Natural killer cell (primary cell): ENCODE data around the gene PKP3. TPM values are rescaled to one million over a fixed set of nuclear protein-coding genes. Genes with fewer than 3 reads are reported as not detected.
"Not testable (repeated sequence)": the region's sequence is repeated elsewhere in the genome, so short reads cannot be mapped to it uniquely, and the experiment has no call there.

Experiments used
- ATAC-seq, 3 donors: fragments of 150-1000 bp in 2 of 3; fragments of 200-7000 bp in 1 of 3; cut with Tn5 transposase; 1 replicate in 1 of 3; 2 replicates in 2 of 3; pipeline ENCODE4 v1.10.0; 2021; ENCODE audit warnings: mild to moderate bottlenecking in 2 of 3, moderate library complexity in 2 of 3
- DNase-seq, 2 donors: peaks; one replicate each; pipeline versions ENCODE4 v3.0.0 to v3.0.0-alpha.2; 2013 to 2021; ENCODE audit warnings: mixed read lengths in 1 of 2
- H3K27ac ChIP-seq: one replicate; pipeline ENCODE4 v1.5.1; 2013; ENCODE audit warnings: mild to moderate bottlenecking, low read length
- H3K27me3 ChIP-seq: one replicate; pipeline ENCODE4 v1.6.1; 2013; ENCODE audit warnings: low read length; ENCODE audit not compliant: control insufficient read depth, insufficient read depth
- H3K36me3 ChIP-seq: one replicate; pipeline ENCODE4 v1.6.1; 2013; ENCODE audit warnings: low read length; ENCODE audit not compliant: control insufficient read depth, insufficient read depth
- H3K4me1 ChIP-seq: one replicate; pipeline ENCODE4 v1.6.1; 2013; ENCODE audit warnings: low read length; ENCODE audit not compliant: control insufficient read depth, insufficient read depth
- H3K4me3 ChIP-seq: one replicate; pipeline ENCODE4 v1.5.1; 2013; ENCODE audit warnings: low read length
- H3K9me3 ChIP-seq: one replicate; pipeline ENCODE4 v1.6.1; 2013; ENCODE audit warnings: low read length; ENCODE audit not compliant: control insufficient read depth, insufficient read depth
- H3K27ac Mint-ChIP-seq, 2 donors: one replicate each; pipeline ENCODE4 v1.8.0; 2022; ENCODE audit warnings: mild to moderate bottlenecking in 2 of 2, mixed read lengths in 2 of 2, moderate library complexity in 1 of 2
- H3K27me3 Mint-ChIP-seq, 2 donors: one replicate each; pipeline ENCODE4 v1.8.0; 2022; ENCODE audit warnings: low read depth in 2 of 2, mixed read lengths in 2 of 2
- H3K36me3 Mint-ChIP-seq: one replicate; pipeline ENCODE4 v1.8.0; 2022; ENCODE audit warnings: mixed read lengths
- H3K4me1 Mint-ChIP-seq, 2 donors: one replicate each; pipeline ENCODE4 v1.8.0; 2022; ENCODE audit warnings: mixed read lengths in 2 of 2
- H3K4me3 Mint-ChIP-seq: one replicate; pipeline ENCODE4 v1.8.0; 2022; ENCODE audit warnings: mild to moderate bottlenecking, moderate library complexity, mixed read lengths
- H3K9me3 Mint-ChIP-seq, 2 donors: one replicate each; pipeline ENCODE4 v1.8.0; 2022; ENCODE audit warnings: mixed read lengths in 2 of 2
- CTCF ChIP-seq: fragments of 200-600 bp; IDR thresholded peaks from one replicate; pipeline ENCODE4 v1.8.0; 2022; ENCODE audit warnings: antibody characterized with exemption
- WGBS: methylation state at CpG from one replicate; pipeline ENCODE4 v1.1.7; 2013; ENCODE audit warnings: missing lambda C conversion rate; ENCODE audit not compliant: insufficient coverage; 5-methylcytosine and 5-hydroxymethylcytosine counted together
- intact Hi-C: fragments of 100-400 bp; cut with micrococcal nuclease; formaldehyde crosslinking; loops from one replicate; pipeline ENCODE4 v1.14.2; 2022
- total RNA-seq, 4 donors: library from RNA; stranded (reverse); fragments of 120-200 nt in 1 of 4; gene quantifications; one replicate each; pipeline versions ENCODE4 v1.2.3 to v1.2.4, GENCODE V29; 2013 to 2022

Gene PKP3
- total RNA-seq, 3 donors from 2014 or later (not counting 1 experiment from before 2014, with no cell fraction given): 0.29 to 0.56 TPM; not detected in 1

GRCh38 chr11:387193-387793 lies 6.7 kb upstream of the PKP3 start:
- Mint-ChIP-seq H3K27ac (peak overlapping the region; percentile 12 to 47), H3K4me1 (peaks cover 18 to 26% of the 10 kb centered on the region in 2 donors), H3K9me3 (no peaks in the 10 kb centered on the region), H3K4me3 (peak overlapping the region; percentile 2), H3K36me3 (no peaks in the 10 kb centered on the region), H3K27me3 (peaks cover 0 to 7% of the 10 kb centered on the region in 2 donors)
- H3K27me3 ChIP-seq: no peaks in the 10 kb centered on the region
- 11% methylated on average over 4 of the region's 4 CpGs for WGBS
- intact Hi-C loops: loop anchor here (5.0 kb wide), 1 partner anchor 185 kb away; no protein-coding TSS in a partner anchor
- peaks cover 27% of the 10 kb centered on the region for H3K4me1 ChIP-seq
- peaks cover 13% of the 10 kb centered on the region for H3K9me3 ChIP-seq
- H3K4me3 ChIP-seq: no peak overlapping the region
- peak overlapping the region; percentile 14 for H3K27ac ChIP-seq
- H3K36me3 ChIP-seq: no peaks in the 10 kb centered on the region
- DNase-seq: no peak
- TF ChIP-seq CTCF: no peak
- ATAC-seq: peak in 2 of 3 donors; percentile 26 to 55

- H3K4me3 ChIP-seq, H3K4me3 Mint-ChIP-seq, H3K27ac Mint-ChIP-seq, ATAC-seq, H3K9me3 Mint-ChIP-seq, H3K27me3 ChIP-seq, DNase-seq, H3K27ac ChIP-seq, H3K27me3 Mint-ChIP-seq, H3K36me3 ChIP-seq, H3K36me3 Mint-ChIP-seq: not testable (repeated sequence)
- Histone ChIP-seq H3K9me3 (peaks cover 13% of the 10 kb centered on the region), H3K4me1 (peaks cover 27% of the 10 kb centered on the region)
- intact Hi-C loops: loop anchor here (5.0 kb wide), 1 partner anchor 183 kb away; no protein-coding TSS in a partner anchor
- H3K4me1 Mint-ChIP-seq: peaks cover 18 to 21% of the 10 kb centered on the region in 2 donors
- 90% methylated on average over 9 of the region's 17 CpGs for WGBS
Measured at GRCh38 chr11:389369-389768, 4.6 kb upstream of the PKP3 start.

GRCh38 chr11:390175-390574 lies 3.8 kb upstream of the PKP3 start:
- H3K36me3 Mint-ChIP-seq: no peaks in the 10 kb centered on the region
- no peak overlapping the region for H3K4me3 Mint-ChIP-seq
- H3K9me3 ChIP-seq: peaks cover 13% of the 10 kb centered on the region
- no peak overlapping the region for H3K4me3 ChIP-seq
- peaks cover 27% of the 10 kb centered on the region for H3K4me1 ChIP-seq
- DNase-seq (no peak), ATAC-seq (no peak)
- no peak overlapping the region for H3K27ac ChIP-seq
- peaks cover 0 to 3% of the 10 kb centered on the region in 2 donors for H3K27me3 Mint-ChIP-seq
- no peaks in the 10 kb centered on the region for H3K36me3 ChIP-seq
- no peak overlapping the region for H3K27ac Mint-ChIP-seq
- H3K27me3 ChIP-seq: no peaks in the 10 kb centered on the region
- no peaks in the 10 kb centered on the region for H3K9me3 Mint-ChIP-seq
- intact Hi-C loops: no loop called here
- TF ChIP-seq CTCF: no peak
- 75% methylated on average over 6 of the region's 11 CpGs for WGBS
- peaks cover 18 to 24% of the 10 kb centered on the region in 2 donors for H3K4me1 Mint-ChIP-seq

GRCh38 chr11:391117-392017 lies 2.6 kb upstream of the PKP3 start:
- TF ChIP-seq CTCF: no peak
- Histone ChIP-seq H3K27ac (no peak overlapping the region), H3K4me3 (no peak overlapping the region), H3K36me3 (no peaks in the 10 kb centered on the region), H3K9me3 (peaks cover 7% of the 10 kb centered on the region), H3K4me1 (peaks cover 25% of the 10 kb centered on the region), H3K27me3 (no peaks in the 10 kb centered on the region)
- peaks cover 18 to 29% of the 10 kb centered on the region in 2 donors for H3K4me1 Mint-ChIP-seq
- peaks cover 0 to 3% of the 10 kb centered on the region in 2 donors for H3K27me3 Mint-ChIP-seq
- ATAC-seq (no peak), DNase-seq (no peak)
- WGBS: 71% methylated on average over 38 of the region's 38 CpGs
- no peaks in the 10 kb centered on the region for H3K9me3 Mint-ChIP-seq
- intact Hi-C loops: no loop called here
- no peak overlapping the region for H3K27ac Mint-ChIP-seq
- no peaks in the 10 kb centered on the region for H3K36me3 Mint-ChIP-seq
- no peak overlapping the region for H3K4me3 Mint-ChIP-seq
